Measurements from ENCODE around the gene SPIN2B.
"Not testable (repeated sequence)": the region's sequence is repeated elsewhere in the genome, so short reads cannot be mapped to it uniquely, and the experiment has no call there.

Gene SPIN2B

GRCh38 chrX:57121162-57121755, at the start of gene SPIN2B:
TSS of gene SPIN2B (minus strand) at chrX:57121548.
- peak; percentile 87 for DNase-seq (ENCODE audit: low spot score)

GRCh38 chrX:57156397-57157049, 35.2 kb upstream of the SPIN2B start:
- peak; percentile 21 for DNase-seq (ENCODE audit: low spot score)

GRCh38 chrX:57155171-57155570, 33.8 kb upstream of the SPIN2B start:
- DNase-seq (ENCODE audit: low spot score): no peak

GRCh38 chrX:57152222-57152621, 30.9 kb upstream of the SPIN2B start:
- DNase-seq (ENCODE audit: low spot score): not testable (repeated sequence)

GRCh38 chrX:57138674-57139073, 17.3 kb upstream of the SPIN2B start:
- DNase-seq (ENCODE audit: low spot score): no peak

- DNase-seq (ENCODE audit: low spot score): no peak
Observed at GRCh38 chrX:57137501-57137900, 16.2 kb upstream of the SPIN2B start.

- not testable (repeated sequence) for DNase-seq (ENCODE audit: low spot score)
Observed at GRCh38 chrX:57137073-57137472, 15.7 kb upstream of the SPIN2B start, which contains the start of gene SPIN2A. TSS of gene SPIN2A (minus strand) at chrX:57137397. CDS start at chrX:57136597, 800 bp downstream.

- not testable (repeated sequence) for DNase-seq (ENCODE audit: low spot score)
Observed at GRCh38 chrX:57136589-57136988, 15.2 kb upstream of the SPIN2B start.

- no peak for DNase-seq (ENCODE audit: low spot score)
Observed at GRCh38 chrX:57135287-57135686, 13.9 kb upstream of the SPIN2B start.

GRCh38 chrX:57134702-57135101, 13.4 kb upstream of the SPIN2B start:
- no peak for DNase-seq (ENCODE audit: low spot score)

- no peak for DNase-seq (ENCODE audit: low spot score)
Observed at GRCh38 chrX:57133706-57134105, 12.4 kb upstream of the SPIN2B start.

GRCh38 chrX:57133284-57133683, 11.9 kb upstream of the SPIN2B start:
- DNase-seq (ENCODE audit: low spot score): not testable (repeated sequence)

- DNase-seq (ENCODE audit: low spot score): no peak
Observed at GRCh38 chrX:57132046-57132445, 10.7 kb upstream of the SPIN2B start.

- no peak for DNase-seq (ENCODE audit: low spot score)
Observed at GRCh38 chrX:57121816-57122215, 468 bp upstream of the SPIN2B start.

GRCh38 chrX:57120619-57121161, 658 bp downstream of the SPIN2B start:
- peak; percentile 14 for DNase-seq (ENCODE audit: low spot score)

GRCh38 chrX:57119416-57119815, 1.9 kb downstream of the SPIN2B start:
- no peak for DNase-seq (ENCODE audit: low spot score)

GRCh38 chrX:57117566-57117965, 3.8 kb downstream of the SPIN2B start:
- DNase-seq (ENCODE audit: low spot score): not testable (repeated sequence)

GRCh38 chrX:57104921-57105398, 16.4 kb downstream of the SPIN2B start:
- no peak for DNase-seq (ENCODE audit: low spot score)

- DNase-seq (ENCODE audit: low spot score): no peak
Observed at GRCh38 chrX:57104406-57104805, 16.9 kb downstream of the SPIN2B start.

- no peak for DNase-seq (ENCODE audit: low spot score)
Observed at GRCh38 chrX:57103489-57103888, 17.9 kb downstream of the SPIN2B start.

- not testable (repeated sequence) for DNase-seq (ENCODE audit: low spot score)
Observed at GRCh38 chrX:57102918-57103317, 18.4 kb downstream of the SPIN2B start.

- no peak for DNase-seq (ENCODE audit: low spot score)
Observed at GRCh38 chrX:57083143-57083542, 38.2 kb downstream of the SPIN2B start.

GRCh38 chrX:57074458-57074857, 46.9 kb downstream of the SPIN2B start:
- DNase-seq (ENCODE audit: low spot score): no peak

Measured in D341Med (cell line).